GM10847 (cell line): ENCODE results near the gene PRODH2.

ENCODE experiments used
- POLR2A ChIP-seq: IDR thresholded peaks from 2 replicates; pipeline ENCODE4 v1.6.1; 2011; ENCODE audit not compliant: insufficient read length; ENCODE audit errors: extremely low read depth

The PRODH2 gene

GRCh38 chr19:35750167-35750566 is 62.5 kb downstream of the PRODH2 start:
- TF ChIP-seq POLR2A = no peak
